IPS DF 6.9 (cell line): ENCODE results near the gene CUEDC1.
"Not testable (repeated sequence)": the region's sequence is repeated elsewhere in the genome, so short reads cannot be mapped to it uniquely, and the experiment has no call there.

Source experiments
- DNase-seq: peaks from one replicate; pipeline ENCODE4 v3.0.0-alpha.2; 2013; ENCODE audit warnings: low read depth, low spot score
- H3K27ac ChIP-seq: one replicate; pipeline ENCODE4 v1.5.1; 2013; ENCODE audit warnings: low read length, control low read depth
- H3K27me3 ChIP-seq: 2 replicates; pipeline ENCODE4 v1.6.1; 2013; ENCODE audit warnings: mild to moderate bottlenecking, low read length; ENCODE audit not compliant: control insufficient read depth, insufficient read depth
- H3K36me3 ChIP-seq: 2 replicates; pipeline ENCODE4 v1.6.1; 2013; ENCODE audit warnings: low read length; ENCODE audit not compliant: control insufficient read depth, insufficient read depth
- H3K4me1 ChIP-seq: 2 replicates; pipeline ENCODE4 v1.6.1; 2013; ENCODE audit warnings: low read length; ENCODE audit not compliant: control insufficient read depth, insufficient read depth
- H3K4me3 ChIP-seq: 2 replicates; pipeline ENCODE4 v1.5.1; 2013; ENCODE audit warnings: mild to moderate bottlenecking, low read length
- H3K9me3 ChIP-seq: 2 replicates; pipeline ENCODE4 v1.6.1; 2013; ENCODE audit warnings: low read length, inconsistent platforms; ENCODE audit not compliant: control insufficient read depth, insufficient read depth
- WGBS: extraction: QIAGEN DNeasy Blood & Tissue Kit; methylation state at CpG from one replicate; pipeline ENCODE4 v1.1.7; 2013; ENCODE audit warnings: mixed read lengths, missing lambda C conversion rate; ENCODE audit not compliant: insufficient read length, insufficient coverage; 5-methylcytosine and 5-hydroxymethylcytosine counted together

The CUEDC1 gene

GRCh38 chr17:57984936-57985674 lies 29.9 kb upstream of the CUEDC1 start:
- WGBS = no CpG with 5 or more reads among the region's 4 CpGs
- no peak overlapping the region for H3K4me3 ChIP-seq
- no peaks in the 10 kb centered on the region for H3K4me1 ChIP-seq
- H3K36me3 ChIP-seq = no peaks in the 10 kb centered on the region
- H3K9me3 ChIP-seq = no peaks in the 10 kb centered on the region
- no peak for DNase-seq
- no peak overlapping the region for H3K27ac ChIP-seq
- H3K27me3 ChIP-seq = no peaks in the 10 kb centered on the region

- no peaks in the 10 kb centered on the region for H3K4me1 ChIP-seq
- no peaks in the 10 kb centered on the region for H3K36me3 ChIP-seq
- no peaks in the 10 kb centered on the region for H3K27me3 ChIP-seq
Measured at GRCh38 chr17:57984261-57984890, 29.2 kb upstream of the CUEDC1 start.

GRCh38 chr17:57983446-57983845 lies 28.2 kb upstream of the CUEDC1 start:
- H3K27me3 ChIP-seq = no peaks in the 10 kb centered on the region
- H3K4me3 ChIP-seq = no peak overlapping the region
- WGBS = no CpG with 5 or more reads among the region's 1 CpG
- H3K9me3 ChIP-seq = no peaks in the 10 kb centered on the region
- H3K36me3 ChIP-seq = 0 out of 2 replicates have a peak, but pooled peaks cover 4% of the 10 kb centered on the region
- DNase-seq = no peak
- H3K27ac ChIP-seq = no peak overlapping the region
- H3K4me1 ChIP-seq = no peaks in the 10 kb centered on the region

More at GRCh38 chr17:57984261-57984890, 29.2 kb upstream of the CUEDC1 start:
- H3K9me3 ChIP-seq = no peaks in the 10 kb centered on the region
- H3K4me3 ChIP-seq = no peak overlapping the region
- DNase-seq = no peak
- no CpG with 5 or more reads among the region's 4 CpGs for WGBS
- no peak overlapping the region for H3K27ac ChIP-seq

- H3K9me3 ChIP-seq = no peaks in the 10 kb centered on the region
- H3K27ac ChIP-seq = no peak overlapping the region
- no peak for DNase-seq
- H3K4me3 ChIP-seq = no peak overlapping the region
- whole genome bisulfite sequencing = no CpG with 5 or more reads among the region's 14 CpGs
- H3K36me3 ChIP-seq = 0 out of 2 replicates have a peak, but pooled peaks cover 4% of the 10 kb centered on the region
- no peaks in the 10 kb centered on the region for H3K27me3 ChIP-seq
- H3K4me1 ChIP-seq = no peaks in the 10 kb centered on the region
Measured at GRCh38 chr17:57982452-57983170, 27.4 kb upstream of the CUEDC1 start.

GRCh38 chr17:57980522-57980921 lies 25.3 kb upstream of the CUEDC1 start:
- H3K4me3 ChIP-seq = no peak overlapping the region
- H3K36me3 ChIP-seq = peaks cover 6% of the 10 kb centered on the region; the same call in 1 of the 2 replicates
- H3K27ac ChIP-seq = no peak overlapping the region
- H3K9me3 ChIP-seq = no peaks in the 10 kb centered on the region
- H3K27me3 ChIP-seq = no peaks in the 10 kb centered on the region
- no peak for DNase-seq
- no CpG with 5 or more reads among the region's 4 CpGs for WGBS
- H3K4me1 ChIP-seq = no peaks in the 10 kb centered on the region

- no peaks in the 10 kb centered on the region for H3K9me3 ChIP-seq
- no peak overlapping the region for H3K4me3 ChIP-seq
- DNase-seq = no peak
- no CpG with 5 or more reads among the region's 1 CpG for WGBS
- H3K4me1 ChIP-seq = no peaks in the 10 kb centered on the region
- H3K36me3 ChIP-seq = peaks cover 15% of the 10 kb centered on the region; the same call in 1 of the 2 replicates
- no peaks in the 10 kb centered on the region for H3K27me3 ChIP-seq
- H3K27ac ChIP-seq = no peak overlapping the region
Measured at GRCh38 chr17:57979076-57979475, 23.9 kb upstream of the CUEDC1 start.

- no peak for DNase-seq
- Histone ChIP-seq H3K4me1 (no peaks in the 10 kb centered on the region), H3K4me3 (no peak overlapping the region), H3K27me3 (no peaks in the 10 kb centered on the region), H3K9me3 (no peaks in the 10 kb centered on the region), H3K36me3 (peaks cover 15% of the 10 kb centered on the region; the same call in 1 of the 2 replicates), H3K27ac (no peak overlapping the region)
- WGBS = no CpG with 5 or more reads among the region's 3 CpGs
Measured at GRCh38 chr17:57976594-57976993, 21.4 kb upstream of the CUEDC1 start.

GRCh38 chr17:57975044-57975443 lies 19.8 kb upstream of the CUEDC1 start:
- H3K27ac ChIP-seq = no peak overlapping the region
- H3K27me3 ChIP-seq = no peaks in the 10 kb centered on the region
- no peaks in the 10 kb centered on the region for H3K4me1 ChIP-seq
- H3K4me3 ChIP-seq = no peak overlapping the region
- H3K36me3 ChIP-seq = peaks cover 15% of the 10 kb centered on the region; the same call in 1 of the 2 replicates
- DNase-seq = no peak
- WGBS = no CpG with 5 or more reads among the region's 1 CpG
- no peaks in the 10 kb centered on the region for H3K9me3 ChIP-seq

GRCh38 chr17:57974053-57974824 lies 19.0 kb upstream of the CUEDC1 start:
- not testable (repeated sequence) for H3K4me1 ChIP-seq, H3K9me3 ChIP-seq, H3K27ac ChIP-seq, H3K27me3 ChIP-seq, H3K4me3 ChIP-seq, DNase-seq
- WGBS = no CpG with 5 or more reads among the region's 4 CpGs
- H3K36me3 ChIP-seq = peaks cover 15% of the 10 kb centered on the region; the same call in 1 of the 2 replicates

GRCh38 chr17:57972151-57972550 lies 16.9 kb upstream of the CUEDC1 start:
- Histone ChIP-seq H3K4me1 (no peaks in the 10 kb centered on the region), H3K36me3 (peaks cover 10% of the 10 kb centered on the region; the same call in 1 of the 2 replicates), H3K4me3 (no peak overlapping the region), H3K27ac (no peak overlapping the region), H3K9me3 (no peaks in the 10 kb centered on the region), H3K27me3 (no peaks in the 10 kb centered on the region)
- WGBS = no CpG with 5 or more reads among the region's 1 CpG
- DNase-seq = no peak
